Measurements from ENCODE around the gene PTPRK. TPM values are rescaled to one million over a fixed set of nuclear protein-coding genes. Genes with fewer than 3 reads are reported as not detected.

PTPRK gene
- total RNA-seq, 1 experiment from 2014 or later = 94.4 TPM

- Mint-ChIP-seq H3K4me1 (ENCODE audit: low read depth, unreplicated experiment) (no peaks in the 10 kb centered on the region), H3K4me3 (ENCODE audit: unreplicated experiment) (no peak overlapping the region), H3K9me3 (ENCODE audit: unreplicated experiment) (no peaks in the 10 kb centered on the region), H3K27ac (ENCODE audit: unreplicated experiment) (no peak overlapping the region), H3K27me3 (ENCODE audit: insufficient read depth, unreplicated experiment) (no peaks in the 10 kb centered on the region), H3K36me3 (ENCODE audit: insufficient read depth, unreplicated experiment) (peaks cover 21% of the 10 kb centered on the region)
- BruUV-seq (replicated peaks) = no TSS peak
- CTCF ChIA-PET = no interaction called here
- POLR2A ChIA-PET = no interaction called here
- Histone ChIP-seq H3K4me1 (no peaks in the 10 kb centered on the region), H3K27me3 (replicated peaks; ENCODE audit: control insufficient read depth, insufficient read depth, low read length) (no peaks in the 10 kb centered on the region), H3K4me3 (ENCODE audit: low read depth, low read length) (no peak overlapping the region), H3K9me3 (no peaks in the 10 kb centered on the region), H3K36me3 (ENCODE audit: control insufficient read depth, insufficient read depth, low read length) (no peaks in the 10 kb centered on the region)
- no peak for TF ChIP-seq CTCF (IDR thresholded peaks at IDR 0.05; ENCODE audit: insufficient read depth in 1 of 2, low read depth in 1 of 2, low read length in 1 of 2, severe bottlenecking in 1 of 2, unreplicated experiment in 1 of 2)
- DNase-seq = no peak
- intact Hi-C loops (cut with micrococcal nuclease; ENCODE audit: unreplicated experiment) = no loop called here
Observed at GRCh38 chr6:128053109-128053508, 467.3 kb downstream of the PTPRK start.

GRCh38 chr6:128047989-128048388 is 472.4 kb downstream of the PTPRK start:
- H3K27me3 ChIP-seq (replicated peaks; ENCODE audit: control insufficient read depth, insufficient read depth, low read length) = no peaks in the 10 kb centered on the region
- no peaks in the 10 kb centered on the region for H3K4me1 ChIP-seq
- no peaks in the 10 kb centered on the region for H3K4me1 Mint-ChIP-seq (ENCODE audit: low read depth, unreplicated experiment)
- no peak overlapping the region for H3K4me3 ChIP-seq (ENCODE audit: low read depth, low read length)
- no peaks in the 10 kb centered on the region for H3K36me3 ChIP-seq (ENCODE audit: control insufficient read depth, insufficient read depth, low read length)
- CTCF ChIA-PET = no interaction called here
- no peak overlapping the region for H3K27ac Mint-ChIP-seq (ENCODE audit: unreplicated experiment)
- no peak for TF ChIP-seq CTCF (IDR thresholded peaks at IDR 0.05; ENCODE audit: insufficient read depth in 1 of 2, low read depth in 1 of 2, low read length in 1 of 2, severe bottlenecking in 1 of 2, unreplicated experiment in 1 of 2)
- no peaks in the 10 kb centered on the region for H3K9me3 Mint-ChIP-seq (ENCODE audit: unreplicated experiment)
- intact Hi-C loops (cut with micrococcal nuclease; ENCODE audit: unreplicated experiment) = no loop called here
- H3K4me3 Mint-ChIP-seq (ENCODE audit: unreplicated experiment) = no peak overlapping the region
- no peaks in the 10 kb centered on the region for H3K9me3 ChIP-seq
- no TSS peak for BruUV-seq (replicated peaks)
- H3K36me3 Mint-ChIP-seq (ENCODE audit: insufficient read depth, unreplicated experiment) = peaks cover 9% of the 10 kb centered on the region
- no peaks in the 10 kb centered on the region for H3K27me3 Mint-ChIP-seq (ENCODE audit: insufficient read depth, unreplicated experiment)
- POLR2A ChIA-PET = no interaction called here
- no peak for DNase-seq

GRCh38 chr6:128046033-128046432 is 474.4 kb downstream of the PTPRK start:
- no peaks in the 10 kb centered on the region for H3K4me1 ChIP-seq
- BruUV-seq (replicated peaks) = no TSS peak
- no peaks in the 10 kb centered on the region for H3K27me3 Mint-ChIP-seq (ENCODE audit: insufficient read depth, unreplicated experiment)
- TF ChIP-seq CTCF (IDR thresholded peaks at IDR 0.05; ENCODE audit: insufficient read depth in 1 of 2, low read depth in 1 of 2, low read length in 1 of 2, severe bottlenecking in 1 of 2, unreplicated experiment in 1 of 2) = no peak
- H3K9me3 Mint-ChIP-seq (ENCODE audit: unreplicated experiment) = no peaks in the 10 kb centered on the region
- no peak overlapping the region for H3K4me3 Mint-ChIP-seq (ENCODE audit: unreplicated experiment)
- no peak overlapping the region for H3K4me3 ChIP-seq (ENCODE audit: low read depth, low read length)
- DNase-seq = no peak
- CTCF ChIA-PET = no interaction called here
- H3K36me3 ChIP-seq (ENCODE audit: control insufficient read depth, insufficient read depth, low read length) = no peaks in the 10 kb centered on the region
- 0 out of 2 replicates have a peak, but pooled peaks cover 3% of the 10 kb centered on the region for H3K9me3 ChIP-seq
- no peaks in the 10 kb centered on the region for H3K4me1 Mint-ChIP-seq (ENCODE audit: low read depth, unreplicated experiment)
- intact Hi-C loops (cut with micrococcal nuclease; ENCODE audit: unreplicated experiment) = no loop called here
- POLR2A ChIA-PET = no interaction called here
- no peaks in the 10 kb centered on the region for H3K27me3 ChIP-seq (replicated peaks; ENCODE audit: control insufficient read depth, insufficient read depth, low read length)
- H3K27ac Mint-ChIP-seq (ENCODE audit: unreplicated experiment) = no peak overlapping the region
- H3K36me3 Mint-ChIP-seq (ENCODE audit: insufficient read depth, unreplicated experiment) = peaks cover 8% of the 10 kb centered on the region

Measured in Caco-2 (cell line).